ENCODE results near the gene TCF25. TPM values are rescaled to one million over a fixed set of nuclear protein-coding genes. Genes with fewer than 3 reads are reported as not detected.

The TCF25 gene
- polyA plus RNA-seq, 1 experiment = 156 TPM

- no peak for DNase-seq (ENCODE audit: low read depth, low spot score)
- no peak for TF ChIP-seq CTCF (IDR thresholded peaks at IDR 0.05; ENCODE audit: low read depth, low read length)
- ChIA-PET POLR2A (interaction anchor here (3.7 kb wide), 1 partner anchor 27 kb away, joined by 17 read pairs; the partner anchor contains the start of gene TUBB3), CTCF (no interaction called here)
- H3K9me3 ChIP-seq (ENCODE audit: control insufficient read depth, insufficient read depth, low read length) = no peaks in the 10 kb centered on the region
- no peak overlapping the region for H3K27ac ChIP-seq (ENCODE audit: low read depth, low read length)
- peak overlapping the region; percentile 66 for H3K4me3 ChIP-seq (ENCODE audit: low read depth, low read length)
- H3K27me3 ChIP-seq (ENCODE audit: control insufficient read depth, insufficient read depth, low read length) = no peaks in the 10 kb centered on the region
Observed at GRCh38 chr16:89949756-89950155, 76.4 kb downstream of the TCF25 start.

DNA sequence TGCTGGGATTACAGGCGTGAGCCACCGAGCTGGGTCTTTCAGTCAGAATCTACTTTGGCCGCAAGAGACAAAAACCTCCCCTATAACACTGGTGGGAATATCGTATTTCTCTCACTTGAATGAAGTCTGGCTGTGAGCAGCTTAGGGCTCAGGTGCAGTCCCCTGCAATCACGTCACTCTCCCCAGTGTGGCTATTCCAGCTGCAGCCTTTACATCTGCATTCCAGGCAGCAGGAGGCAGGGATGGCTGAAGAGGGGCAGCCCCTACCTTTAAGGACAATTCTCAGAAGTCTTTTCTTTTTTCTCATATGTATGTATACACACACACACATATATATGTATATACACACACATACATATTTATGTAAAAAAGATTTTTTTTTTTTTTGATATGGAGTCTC lies 78.1 kb downstream of the TCF25 start:
- DNase-seq (ENCODE audit: low read depth, low spot score) = no peak
- no peaks in the 10 kb centered on the region for H3K9me3 ChIP-seq (ENCODE audit: control insufficient read depth, insufficient read depth, low read length)
- no peaks in the 10 kb centered on the region for H3K27me3 ChIP-seq (ENCODE audit: control insufficient read depth, insufficient read depth, low read length)
- POLR2A ChIA-PET = no interaction called here
- CTCF ChIA-PET = no interaction called here
- H3K27ac ChIP-seq (ENCODE audit: low read depth, low read length) = no peak overlapping the region
- no peak for TF ChIP-seq CTCF (IDR thresholded peaks at IDR 0.05; ENCODE audit: low read depth, low read length)
- H3K4me3 ChIP-seq (ENCODE audit: low read depth, low read length) = no peak overlapping the region

DNA sequence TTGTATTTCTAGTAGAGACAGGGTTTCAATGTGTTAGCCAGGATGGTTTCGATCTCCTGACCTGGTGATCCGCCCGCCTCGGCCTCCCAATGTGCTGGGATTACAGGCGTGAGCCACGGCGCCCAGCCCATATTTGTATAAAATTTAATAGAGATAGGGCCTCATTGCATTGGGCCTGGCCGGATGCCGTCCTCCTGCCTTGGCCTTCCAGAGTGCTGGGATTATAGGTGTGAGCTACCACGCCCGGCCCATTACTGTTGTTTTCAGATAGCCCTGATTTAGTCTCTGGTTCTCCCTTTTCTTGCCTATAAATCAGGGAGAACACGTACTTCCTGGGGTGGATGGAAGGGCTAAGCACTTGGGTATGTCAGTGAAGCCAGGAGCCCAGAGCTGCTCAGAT lies 78.7 kb downstream of the TCF25 start:
- POLR2A ChIA-PET = no interaction called here
- DNase-seq (ENCODE audit: low read depth, low spot score) = no peak
- H3K27me3 ChIP-seq (ENCODE audit: control insufficient read depth, insufficient read depth, low read length) = no peaks in the 10 kb centered on the region
- no peak overlapping the region for H3K4me3 ChIP-seq (ENCODE audit: low read depth, low read length)
- no peak for TF ChIP-seq CTCF (IDR thresholded peaks at IDR 0.05; ENCODE audit: low read depth, low read length)
- H3K9me3 ChIP-seq (ENCODE audit: control insufficient read depth, insufficient read depth, low read length) = no peaks in the 10 kb centered on the region
- CTCF ChIA-PET = no interaction called here
- H3K27ac ChIP-seq (ENCODE audit: low read depth, low read length) = no peak overlapping the region

GRCh38 chr16:89952551-89952950 lies 79.2 kb downstream of the TCF25 start:
- CTCF ChIA-PET = no interaction called here
- Histone ChIP-seq H3K9me3 (ENCODE audit: control insufficient read depth, insufficient read depth, low read length) (no peaks in the 10 kb centered on the region), H3K4me3 (ENCODE audit: low read depth, low read length) (no peak overlapping the region), H3K27ac (ENCODE audit: low read depth, low read length) (no peak overlapping the region), H3K27me3 (ENCODE audit: control insufficient read depth, insufficient read depth, low read length) (no peaks in the 10 kb centered on the region)
- no peak for TF ChIP-seq CTCF (IDR thresholded peaks at IDR 0.05; ENCODE audit: low read depth, low read length)
- POLR2A ChIA-PET = no interaction called here
- no peak for DNase-seq (ENCODE audit: low read depth, low spot score)

DNA sequence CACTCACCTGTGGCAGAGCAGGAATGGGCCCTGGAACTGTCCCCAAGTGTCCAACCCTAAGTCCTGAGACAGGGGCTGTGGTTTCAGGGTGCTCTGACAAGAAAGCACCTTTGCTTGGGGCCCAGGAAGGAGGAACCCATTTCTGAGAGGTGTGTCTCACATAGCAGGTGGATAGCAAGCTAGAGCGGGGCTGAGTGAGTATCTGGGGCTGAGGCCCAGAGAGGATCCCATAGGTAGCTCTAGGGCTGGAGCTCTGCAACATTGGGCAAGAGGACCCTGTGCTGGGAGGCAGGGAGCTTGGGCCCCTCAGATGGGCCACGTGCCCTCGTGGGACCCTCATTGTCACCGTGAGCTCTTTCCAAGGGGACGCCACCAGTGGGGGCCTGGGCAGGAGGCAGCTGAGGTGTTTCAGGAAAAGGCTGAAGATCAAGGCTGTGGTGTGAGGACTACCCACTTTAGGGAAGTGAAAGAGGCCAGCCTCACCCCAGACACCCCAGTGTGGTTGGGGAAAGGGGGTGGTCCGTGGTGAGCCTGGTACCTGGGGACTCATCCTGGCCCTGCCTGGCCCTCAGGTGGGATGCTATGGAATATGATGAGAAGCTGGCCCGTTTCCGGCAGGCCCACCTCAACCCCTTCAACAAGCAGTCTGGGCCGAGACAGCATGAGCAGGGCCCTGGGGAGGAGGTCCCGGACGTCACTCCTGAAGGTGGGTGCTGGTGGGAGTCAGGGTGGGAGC lies 80.4 kb downstream of the TCF25 start:
- POLR2A ChIA-PET = no interaction called here
- CTCF ChIA-PET = no interaction called here

More for the DNA sequence above, 80.4 kb downstream of the TCF25 start:
- Histone ChIP-seq H3K27me3 (ENCODE audit: control insufficient read depth, insufficient read depth, low read length) (no peaks in the 10 kb centered on the region), H3K27ac (ENCODE audit: low read depth, low read length) (no peak overlapping the region), H3K9me3 (ENCODE audit: control insufficient read depth, insufficient read depth, low read length) (no peaks in the 10 kb centered on the region), H3K4me3 (ENCODE audit: low read depth, low read length) (no peak overlapping the region)
- no peak for DNase-seq (ENCODE audit: low read depth, low spot score)
- no peak for TF ChIP-seq CTCF (IDR thresholded peaks at IDR 0.05; ENCODE audit: low read depth, low read length)
